A673 (cell line): ENCODE results near the gene FAIM2. TPM values are rescaled to one million over a fixed set of nuclear protein-coding genes. Genes with fewer than 3 reads are reported as not detected.

ENCODE experiments used
- BruUV-seq: library from RNA; stranded (reverse); fragments of 400-500 nt; replicated peaks from 2 replicates; lab custom pipeline; 2021; lab: Mats Ljungman, UMichigan
- CTCF ChIA-PET: fragments of 300-600 bp; sonication (Branson Sonifier 250); formaldehyde crosslinking; loops from one replicate; lab custom pipeline; 2022; ENCODE audit warnings: antibody characterized with exemption; lab: Charles Lee
- POLR2A ChIA-PET: fragments of 300-600 bp; sonication (Branson Sonifier 250); formaldehyde crosslinking; loops from one replicate; lab custom pipeline; 2022; ENCODE audit warnings: antibody characterized with exemption; ENCODE audit not compliant: low non-redundant PET; lab: Charles Lee
- DNase-seq: peaks from one replicate; pipeline ENCODE4 v3.0.0-alpha.2; 2015; ENCODE audit warnings: low spot score
- H3K27ac ChIP-seq: fragments of 200-600 bp; sonication (generic); 2 replicates; pipeline ENCODE4 v1.5.1; 2016; ENCODE audit warnings: mixed run types, low read depth, mild to moderate bottlenecking, mixed read lengths, antibody characterized with exemption, low read length; ENCODE audit not compliant: poor library complexity, severe bottlenecking
- H3K27me3 ChIP-seq: fragments of 200-600 bp; sonication (generic); replicated peaks from 2 replicates; pipeline ENCODE4 v1.6.1; 2017; ENCODE audit warnings: mixed run types, low read depth, mild to moderate bottlenecking, mixed read lengths, antibody characterized with exemption, low read length; ENCODE audit not compliant: insufficient read depth, poor library complexity
- H3K36me3 ChIP-seq: fragments of 200-600 bp; sonication (generic); 2 replicates; pipeline ENCODE4 v1.6.1; 2016; ENCODE audit warnings: mixed run types, mild to moderate bottlenecking, mixed read lengths, antibody characterized with exemption, low read length; ENCODE audit not compliant: insufficient read depth, poor library complexity, severe bottlenecking
- H3K4me1 ChIP-seq: fragments of 200-600 bp; sonication (generic); 2 replicates; pipeline ENCODE4 v1.6.1; 2017; ENCODE audit warnings: mixed run types, mild to moderate bottlenecking, mixed read lengths, antibody characterized with exemption, low read length; ENCODE audit not compliant: insufficient read depth, poor library complexity, severe bottlenecking
- H3K4me3 ChIP-seq: fragments of 200-600 bp; sonication (generic); 2 replicates; pipeline ENCODE4 v1.5.1; 2016; ENCODE audit warnings: low read depth, mixed run types, mild to moderate bottlenecking, mixed read lengths, low read length; ENCODE audit not compliant: poor library complexity, severe bottlenecking
- H3K9me3 ChIP-seq: fragments of 200-600 bp; sonication (generic); 2 replicates; pipeline ENCODE4 v1.6.1; 2016; ENCODE audit warnings: mixed run types, low read depth, mild to moderate bottlenecking, mixed read lengths, antibody characterized with exemption, low read length; ENCODE audit not compliant: poor library complexity, severe bottlenecking
- EZH2 ChIP-seq: fragments of 200-600 bp; sonication (generic); IDR thresholded peaks from 2 replicates; pipeline ENCODE4 v1.6.1; 2017; ENCODE audit warnings: borderline replicate concordance, low read depth, mild to moderate bottlenecking, mixed read lengths, antibody characterized with exemption, low read length; ENCODE audit not compliant: poor library complexity, severe bottlenecking
- intact Hi-C: fragments of 100-400 bp; cut with micrococcal nuclease; formaldehyde crosslinking; loops from one replicate; pipeline ENCODE4 v1.10.0; 2022; ENCODE audit not compliant: unreplicated experiment
- total RNA-seq: library from RNA; stranded (reverse); gene quantifications from 2 replicates; pipeline ENCODE4 v1.2.3, GENCODE V29; 2021
- TF ChIP-seq, protein P1 (sequence below): fragments of 300-800, 200-600 bp; sonication (generic); conservative IDR thresholded peaks from 2 replicates; pipeline ENCODE4 v1.5.1; 2017; ENCODE audit warnings: low read depth, mild to moderate bottlenecking, antibody characterized with exemption, low read length, moderate library complexity, mixed read lengths

FAIM2 gene
- total RNA-seq, 1 experiment from 2014 or later, result not detected

DNA sequence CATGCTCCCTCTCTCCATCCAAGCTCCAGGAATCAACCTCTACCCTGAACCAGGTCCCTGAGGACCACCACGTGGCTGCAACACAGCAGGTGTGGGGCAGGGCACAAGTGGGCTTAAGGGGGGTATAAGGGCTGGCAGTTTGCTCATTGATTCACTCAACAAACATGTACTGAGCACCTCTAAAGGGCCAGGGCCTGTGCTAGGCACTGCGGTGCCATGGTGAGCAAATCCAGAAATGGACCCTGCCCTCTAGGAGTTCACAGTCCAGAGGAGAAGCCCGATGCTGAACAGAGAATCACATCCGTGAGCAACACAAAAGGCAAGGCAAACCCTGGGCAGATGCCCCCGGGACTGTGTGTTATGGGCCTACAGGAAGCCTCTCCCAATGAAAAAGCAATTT, 40.3 kb upstream of the FAIM2 start:
- Histone ChIP-seq H3K36me3 (no peaks in the 10 kb centered on the region), H3K4me1 (no peaks in the 10 kb centered on the region), H3K27ac (no peak overlapping the region), H3K4me3 (no peak overlapping the region), H3K27me3 (no peaks in the 10 kb centered on the region), H3K9me3 (no peaks in the 10 kb centered on the region)
- TF ChIP-seq, protein P1, sequence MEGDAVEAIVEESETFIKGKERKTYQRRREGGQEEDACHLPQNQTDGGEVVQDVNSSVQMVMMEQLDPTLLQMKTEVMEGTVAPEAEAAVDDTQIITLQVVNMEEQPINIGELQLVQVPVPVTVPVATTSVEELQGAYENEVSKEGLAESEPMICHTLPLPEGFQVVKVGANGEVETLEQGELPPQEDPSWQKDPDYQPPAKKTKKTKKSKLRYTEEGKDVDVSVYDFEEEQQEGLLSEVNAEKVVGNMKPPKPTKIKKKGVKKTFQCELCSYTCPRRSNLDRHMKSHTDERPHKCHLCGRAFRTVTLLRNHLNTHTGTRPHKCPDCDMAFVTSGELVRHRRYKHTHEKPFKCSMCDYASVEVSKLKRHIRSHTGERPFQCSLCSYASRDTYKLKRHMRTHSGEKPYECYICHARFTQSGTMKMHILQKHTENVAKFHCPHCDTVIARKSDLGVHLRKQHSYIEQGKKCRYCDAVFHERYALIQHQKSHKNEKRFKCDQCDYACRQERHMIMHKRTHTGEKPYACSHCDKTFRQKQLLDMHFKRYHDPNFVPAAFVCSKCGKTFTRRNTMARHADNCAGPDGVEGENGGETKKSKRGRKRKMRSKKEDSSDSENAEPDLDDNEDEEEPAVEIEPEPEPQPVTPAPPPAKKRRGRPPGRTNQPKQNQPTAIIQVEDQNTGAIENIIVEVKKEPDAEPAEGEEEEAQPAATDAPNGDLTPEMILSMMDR, result no peak
- no peak for TF ChIP-seq EZH2
- ChIA-PET CTCF (no interaction called here), POLR2A (no interaction called here)
- intact Hi-C loops, result loop anchor here (10.0 kb wide), 1 partner anchor 169 kb away; no protein-coding TSS in a partner anchor
- no TSS peak for BruUV-seq
- no peak for DNase-seq

DNA sequence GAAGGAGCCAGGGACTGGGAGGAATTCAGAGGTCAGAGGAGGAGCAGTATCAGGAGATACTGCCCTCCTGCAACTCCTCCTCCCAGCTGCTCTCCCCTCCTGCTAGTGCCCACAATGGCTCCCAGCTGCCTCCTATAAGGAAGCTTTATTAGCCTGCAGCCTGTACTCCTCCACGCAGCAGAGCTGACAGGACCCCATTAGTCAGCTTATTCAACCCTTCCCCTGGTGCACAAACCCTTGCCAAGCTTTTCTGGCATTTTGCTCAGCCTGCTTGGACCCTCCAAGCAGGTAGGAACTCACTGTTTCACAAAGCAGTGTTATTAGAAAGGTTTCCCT, 39.9 kb upstream of the FAIM2 start:
- intact Hi-C loops, result loop anchor here (10.0 kb wide), 1 partner anchor 169 kb away; no protein-coding TSS in a partner anchor
- Histone ChIP-seq H3K9me3 (no peaks in the 10 kb centered on the region), H3K27ac (no peak overlapping the region), H3K27me3 (no peaks in the 10 kb centered on the region), H3K4me3 (no peak overlapping the region), H3K36me3 (no peaks in the 10 kb centered on the region), H3K4me1 (no peaks in the 10 kb centered on the region)
- CTCF ChIA-PET, result no interaction called here
- BruUV-seq, result no TSS peak
- POLR2A ChIA-PET, result no interaction called here
- no peak for TF ChIP-seq EZH2
- TF ChIP-seq, protein P1, result no peak
- DNase-seq, result no peak

DNA sequence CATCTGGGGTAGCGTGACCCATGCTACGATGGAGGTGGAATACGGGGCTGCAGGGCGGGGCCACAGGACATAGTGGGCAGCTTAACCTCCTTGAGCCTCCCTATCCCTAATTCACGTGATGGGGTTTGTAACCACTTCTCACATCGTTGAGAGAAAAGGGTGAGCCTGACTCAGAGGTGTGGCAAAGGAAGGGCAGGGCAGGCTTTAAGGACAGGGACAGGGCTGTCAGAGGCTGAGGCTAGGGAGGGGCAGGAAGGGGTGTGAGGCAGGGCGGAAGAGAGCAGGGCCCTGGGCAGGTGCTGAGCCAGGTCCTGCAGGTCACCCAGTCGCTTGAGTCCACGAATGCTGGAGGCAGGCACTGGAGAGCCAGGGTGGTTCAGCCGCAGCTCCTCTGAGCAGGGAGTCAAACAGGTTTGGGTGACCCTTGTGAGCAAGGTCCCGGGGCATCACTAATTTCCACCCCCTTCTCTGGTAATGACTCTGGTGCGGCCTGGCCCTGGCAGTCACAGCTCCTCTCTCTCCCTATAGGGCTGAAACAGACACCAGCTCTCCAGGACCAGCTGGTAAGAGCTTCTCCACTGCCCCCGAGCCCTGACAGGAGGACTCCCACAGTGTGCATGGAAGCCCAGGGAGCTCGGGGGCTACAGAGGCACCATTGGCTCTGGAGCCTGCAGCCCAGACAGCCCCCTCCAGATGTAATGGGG, 39.4 kb upstream of the FAIM2 start:
- no peaks in the 10 kb centered on the region for H3K9me3 ChIP-seq
- intact Hi-C loops, result loop anchor here (10.0 kb wide), 1 partner anchor 168 kb away; no protein-coding TSS in a partner anchor
- no peak for DNase-seq
- ChIA-PET POLR2A (no interaction called here), CTCF (no interaction called here)
- TF ChIP-seq, protein P1, result no peak
- TF ChIP-seq EZH2, result no peak
- no peaks in the 10 kb centered on the region for H3K36me3 ChIP-seq
- no peak overlapping the region for H3K27ac ChIP-seq
- no TSS peak for BruUV-seq
- no peaks in the 10 kb centered on the region for H3K27me3 ChIP-seq
- H3K4me3 ChIP-seq, result no peak overlapping the region
- no peaks in the 10 kb centered on the region for H3K4me1 ChIP-seq
